GM21786 (cell line): ENCODE results near the gene RPRD1B.

Source experiments
- ATAC-seq: cut with Tn5 transposase; IDR thresholded peaks from one replicate; pipeline ENCODE4 v1.9.1; 2021; ENCODE audit not compliant: unreplicated experiment

Gene RPRD1B

GRCh38 chr20:38073307-38074071 is 39.9 kb downstream of the RPRD1B start:
- ATAC-seq = no peak

DNA sequence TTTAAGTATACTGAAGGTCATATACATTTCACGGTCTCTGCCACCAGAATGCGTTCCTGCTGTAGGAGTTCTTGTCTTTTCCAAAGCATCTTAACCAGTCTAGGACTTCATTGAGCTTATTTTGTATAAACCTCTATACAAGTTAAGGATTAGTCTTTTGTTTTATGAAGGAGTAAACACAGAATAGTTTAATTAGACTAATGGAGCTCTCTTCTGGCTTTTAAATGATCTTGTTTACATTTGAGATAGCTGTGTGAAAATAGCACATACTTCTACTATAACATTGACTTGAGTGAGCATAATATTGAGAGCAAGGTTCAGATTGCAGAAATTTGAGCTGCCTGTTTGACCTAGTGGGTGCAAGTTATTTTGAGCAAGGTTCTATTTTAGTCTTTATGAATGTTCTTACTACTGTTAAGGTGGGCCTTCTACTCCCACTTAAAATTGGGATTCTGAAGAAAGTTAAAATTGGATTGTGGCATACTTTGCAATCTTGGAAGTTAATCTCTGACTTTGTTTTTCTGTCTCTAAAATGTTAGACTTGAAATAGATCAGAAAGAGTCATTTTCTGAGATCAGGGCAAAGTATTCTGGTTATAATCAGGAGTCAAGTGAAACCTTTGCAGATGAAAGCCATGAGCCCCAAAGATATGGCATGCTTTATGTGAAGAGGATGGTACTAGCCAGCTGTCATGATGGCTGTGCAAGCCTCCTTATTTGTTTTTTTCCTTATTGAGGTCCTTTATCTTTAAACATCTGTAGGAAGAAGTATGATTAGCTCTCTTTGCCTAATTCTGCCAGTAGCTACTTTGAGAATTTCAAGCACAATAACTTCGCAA is 41.8 kb downstream of the RPRD1B start:
- ATAC-seq = no peak

- ATAC-seq = no peak
These were observed 43.0 kb downstream of the RPRD1B start for GRCh38 chr20:38076548-38076947.

- no peak for ATAC-seq
These were observed 44.5 kb downstream of the RPRD1B start for GRCh38 chr20:38078084-38078483.

DNA sequence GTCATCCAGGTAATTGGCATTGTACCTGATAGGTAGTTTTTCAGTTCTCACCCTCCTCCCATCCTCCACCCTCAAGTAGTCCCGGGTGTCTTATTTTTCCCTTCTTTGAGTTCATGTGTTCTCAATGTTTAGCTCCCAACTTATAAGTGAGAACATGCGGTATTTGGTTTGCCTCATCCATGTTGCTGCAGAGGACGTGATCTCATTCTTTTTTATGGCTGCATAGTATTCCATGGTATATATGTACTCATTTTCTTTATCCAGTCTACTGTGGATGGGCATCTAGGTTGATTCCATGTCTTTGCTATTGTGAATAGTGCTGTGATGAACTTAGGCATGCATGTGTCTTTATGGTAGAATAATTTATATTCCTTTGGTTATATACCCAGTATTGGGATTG is 45.8 kb downstream of the RPRD1B start:
- no peak for ATAC-seq

- no peak for ATAC-seq
These were observed 48.0 kb downstream of the RPRD1B start for GRCh38 chr20:38081575-38081974.

- ATAC-seq = no peak
These were observed 49.3 kb downstream of the RPRD1B start for GRCh38 chr20:38082894-38083293.

- ATAC-seq = no peak
These were observed 49.9 kb downstream of the RPRD1B start for GRCh38 chr20:38083338-38084048.

DNA sequence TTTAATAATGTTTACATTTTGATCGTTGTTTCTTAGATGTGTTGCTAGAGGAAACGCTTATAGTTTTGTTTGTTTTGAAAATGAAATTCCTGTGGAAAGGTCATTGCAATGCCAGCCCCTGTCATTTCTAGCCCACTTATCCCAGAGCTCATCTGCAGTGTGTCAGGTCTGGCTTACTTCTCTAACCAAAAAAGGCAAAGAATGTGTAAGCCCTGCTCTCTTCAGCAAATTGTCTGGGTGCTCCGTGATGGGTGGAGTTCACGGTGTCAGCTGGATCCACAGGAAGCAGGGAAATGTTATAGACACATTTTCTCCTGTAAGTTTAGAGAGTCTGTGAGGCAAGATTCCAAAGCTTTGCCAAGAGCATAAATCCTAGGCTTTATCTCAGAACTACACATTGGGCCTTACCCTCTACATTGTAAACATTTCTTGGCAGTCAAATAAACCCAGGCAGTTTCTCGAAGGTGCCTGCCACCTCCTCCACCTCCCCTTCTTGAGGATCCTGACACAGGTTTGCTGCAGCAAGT is 50.9 kb downstream of the RPRD1B start:
- ATAC-seq = no peak

DNA sequence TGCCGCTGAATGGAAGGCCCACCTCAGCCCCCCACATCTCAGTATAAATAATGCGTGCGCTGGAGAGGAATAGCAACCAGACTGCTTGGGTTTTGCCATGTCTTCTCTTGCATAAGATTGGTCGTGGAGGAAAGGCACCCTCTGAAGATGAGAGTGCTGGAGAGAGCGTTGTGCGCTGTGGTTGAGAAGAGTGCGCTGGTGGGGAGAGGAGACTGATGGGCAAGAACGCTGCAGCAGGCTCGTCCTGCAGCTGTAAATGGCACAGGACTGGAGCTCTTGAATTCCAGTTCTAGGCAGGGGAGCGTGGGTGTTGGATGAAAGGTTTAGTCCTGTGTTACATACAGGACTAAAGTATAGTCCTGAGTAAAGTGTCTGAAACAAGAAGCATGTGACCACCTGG is 51.5 kb downstream of the RPRD1B start:
- ATAC-seq = no peak

DNA sequence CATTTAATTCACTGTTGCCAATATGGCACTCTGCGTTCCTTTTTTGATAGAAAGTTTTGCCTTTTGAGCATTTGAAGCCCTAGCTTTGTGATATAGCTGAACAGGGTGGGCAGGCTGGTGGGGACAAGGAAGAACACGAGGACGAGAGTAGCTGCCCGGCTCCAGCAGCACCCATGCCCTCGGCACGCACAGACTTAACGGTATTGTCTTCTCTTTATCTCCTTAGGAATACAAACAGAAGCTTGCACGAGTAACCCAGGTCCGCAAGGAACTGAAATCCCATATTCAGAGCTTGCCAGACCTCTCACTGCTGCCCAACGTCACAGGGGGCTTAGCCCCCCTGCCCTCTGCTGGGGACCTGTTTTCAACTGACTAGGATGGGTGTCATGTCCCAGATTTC is 56.0 kb downstream of the RPRD1B start:
- no peak for ATAC-seq

DNA sequence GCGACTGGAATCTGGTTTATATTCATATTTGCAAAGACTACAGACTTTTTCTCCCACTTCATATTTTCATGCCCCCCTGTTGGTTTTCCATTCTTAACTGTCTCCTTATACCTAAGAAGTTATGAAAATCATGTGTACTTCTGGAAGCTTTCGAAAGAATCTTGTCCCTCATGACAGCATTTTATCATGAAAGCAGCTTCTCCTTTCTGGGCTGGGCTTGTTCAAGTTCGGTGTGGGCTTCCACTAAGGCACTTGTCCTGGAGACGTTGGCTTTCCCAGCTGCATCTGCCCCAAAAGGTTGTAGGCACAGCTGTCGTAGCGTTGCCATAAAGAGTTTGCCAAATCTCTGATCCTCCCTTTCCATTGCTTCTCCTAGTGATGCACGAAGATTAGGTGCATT is 56.5 kb downstream of the RPRD1B start:
- no peak for ATAC-seq

DNA sequence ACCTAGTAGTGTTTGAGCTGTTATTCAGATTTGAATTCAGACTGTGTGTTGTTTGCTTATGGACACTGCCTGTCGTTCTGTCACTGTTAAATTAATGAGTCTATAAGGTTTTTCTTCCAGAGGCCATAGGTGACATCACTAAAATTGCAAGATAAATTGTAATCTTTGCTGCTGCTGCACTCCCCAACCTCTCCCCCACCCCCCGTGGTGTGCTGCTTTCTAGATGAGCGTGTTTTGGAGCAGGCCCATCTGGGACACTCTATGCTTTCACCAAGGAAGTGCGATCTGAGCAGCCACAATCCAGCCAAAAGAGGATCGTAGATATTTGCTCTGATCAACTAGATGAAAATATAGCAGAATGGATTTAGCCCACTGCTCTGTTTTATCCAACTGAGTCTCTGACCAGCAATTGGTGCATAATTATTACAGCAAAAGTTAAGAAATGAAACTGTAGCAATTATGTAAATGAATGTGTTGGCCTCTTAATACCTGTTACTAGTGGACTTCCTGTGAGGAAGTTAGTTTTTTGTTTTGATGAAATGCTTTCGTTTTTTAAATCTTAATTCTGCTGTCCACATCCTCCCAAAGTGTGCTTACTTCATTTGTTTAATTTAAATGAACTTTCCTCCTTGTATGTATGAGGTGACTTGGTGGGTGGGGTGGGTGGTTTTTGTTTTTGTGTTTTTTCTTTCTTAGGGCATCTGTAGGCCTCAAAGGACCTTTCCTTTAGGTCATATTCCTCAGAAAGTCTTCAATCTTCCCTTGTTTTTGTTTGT is 58.1 kb downstream of the RPRD1B start:
- no peak for ATAC-seq

GRCh38 chr20:38092260-38092857 is 58.8 kb downstream of the RPRD1B start:
- ATAC-seq = no peak

GRCh38 chr20:38092915-38093314 is 59.4 kb downstream of the RPRD1B start:
- no peak for ATAC-seq

DNA sequence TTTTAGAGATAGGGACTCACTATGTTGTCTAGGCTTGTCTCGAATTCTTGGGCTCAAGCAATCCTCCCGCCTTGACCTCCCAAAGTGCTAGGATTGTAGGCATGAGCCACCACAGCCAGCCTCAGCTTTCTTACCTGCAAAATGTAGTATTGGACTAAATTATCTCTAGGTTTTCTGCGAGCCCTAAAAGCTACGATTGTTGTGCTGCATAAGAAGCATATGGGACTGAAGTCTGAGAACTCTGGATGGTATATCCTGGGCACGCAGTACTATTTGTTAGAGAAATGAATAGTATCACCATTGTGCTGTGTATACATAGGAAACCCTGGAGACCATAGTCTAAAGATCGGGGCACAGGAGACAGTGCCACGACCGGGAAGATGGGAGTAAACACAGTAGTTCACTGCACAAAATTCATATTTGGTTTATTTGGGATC is 60.1 kb downstream of the RPRD1B start:
- ATAC-seq = no peak

DNA sequence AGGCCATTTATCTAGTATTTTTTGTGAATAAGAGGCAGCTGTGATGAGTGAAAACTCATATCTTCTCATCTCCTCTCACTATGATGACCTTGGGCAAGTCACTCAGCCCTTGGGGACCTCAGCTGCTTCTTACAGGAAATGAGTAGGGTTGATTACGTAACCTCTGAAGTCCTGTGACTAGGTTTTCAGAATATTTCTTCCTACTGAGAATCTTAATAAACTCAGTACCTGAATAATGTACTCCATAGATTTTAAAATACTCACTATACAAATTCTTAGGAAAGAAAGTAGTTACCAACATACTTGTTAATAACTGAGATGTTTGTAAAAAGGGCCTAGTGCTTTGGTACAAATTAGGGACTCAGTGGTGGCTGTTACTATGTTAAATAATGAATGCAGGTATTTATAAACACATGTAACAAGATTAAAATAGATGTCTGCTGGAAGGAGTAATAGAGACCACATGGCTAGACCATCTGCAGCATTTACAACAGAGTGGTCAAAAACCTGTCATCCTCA is 60.9 kb downstream of the RPRD1B start:
- ATAC-seq = peak; percentile 64

GRCh38 chr20:38095017-38095686 is 61.6 kb downstream of the RPRD1B start:
- no peak for ATAC-seq

- ATAC-seq = no peak
These were observed 65.4 kb downstream of the RPRD1B start for GRCh38 chr20:38098952-38099351.
